GM21367 (cell line): ENCODE data around the gene ADAMTSL1.

Experiments
- ATAC-seq: cut with Tn5 transposase; IDR thresholded peaks from one replicate; pipeline ENCODE4 v1.9.1; 2021; ENCODE audit not compliant: unreplicated experiment

ADAMTSL1 gene

GRCh38 chr9:18888290-18888689, 414.3 kb downstream of the ADAMTSL1 start:
- ATAC-seq = no peak

GRCh38 chr9:18889550-18889949, 415.6 kb downstream of the ADAMTSL1 start:
- ATAC-seq = no peak

GRCh38 chr9:18890372-18890771, 416.4 kb downstream of the ADAMTSL1 start:
- peak; percentile 77 for ATAC-seq

- no peak for ATAC-seq
These were observed 418.2 kb downstream of the ADAMTSL1 start for GRCh38 chr9:18891946-18892670.

- no peak for ATAC-seq
These were observed 419.1 kb downstream of the ADAMTSL1 start for GRCh38 chr9:18893046-18893445.

- no peak for ATAC-seq
These were observed 419.5 kb downstream of the ADAMTSL1 start for GRCh38 chr9:18893491-18893890.

- ATAC-seq = no peak
These were observed 422.1 kb downstream of the ADAMTSL1 start for GRCh38 chr9:18896004-18896403.

- no peak for ATAC-seq
These were observed 422.7 kb downstream of the ADAMTSL1 start for GRCh38 chr9:18896531-18897179.

- no peak for ATAC-seq
These were observed 429.5 kb downstream of the ADAMTSL1 start for GRCh38 chr9:18903450-18903849.

- ATAC-seq = no peak
These were observed 431.3 kb downstream of the ADAMTSL1 start for GRCh38 chr9:18905028-18905882.

GRCh38 chr9:18905883-18906629, 432.1 kb downstream of the ADAMTSL1 start:
- ATAC-seq = no peak

GRCh38 chr9:18906656-18907395, 432.9 kb downstream of the ADAMTSL1 start:
- no peak for ATAC-seq

- ATAC-seq = no peak
These were observed 434.1 kb downstream of the ADAMTSL1 start for GRCh38 chr9:18907927-18908625.

- ATAC-seq = no peak
These were observed 435.4 kb downstream of the ADAMTSL1 start for GRCh38 chr9:18909140-18910018.

- ATAC-seq = no peak
These were observed 436.5 kb downstream of the ADAMTSL1 start for GRCh38 chr9:18910435-18910834.

- no peak for ATAC-seq
These were observed 437.0 kb downstream of the ADAMTSL1 start for GRCh38 chr9:18910916-18911315.

GRCh38 chr9:18911714-18912342, 437.9 kb downstream of the ADAMTSL1 start:
- ATAC-seq = no peak
